ENCODE results near the gene GALNT11. TPM values are rescaled to one million over a fixed set of nuclear protein-coding genes. Genes with fewer than 3 reads are reported as not detected.
A peak's percentile ranks its signal among the peaks of the same experiment; 100 is the strongest.

GALNT11 gene
- total RNA-seq, 1 experiment from 2014 or later, result 24.1 TPM

DNA sequence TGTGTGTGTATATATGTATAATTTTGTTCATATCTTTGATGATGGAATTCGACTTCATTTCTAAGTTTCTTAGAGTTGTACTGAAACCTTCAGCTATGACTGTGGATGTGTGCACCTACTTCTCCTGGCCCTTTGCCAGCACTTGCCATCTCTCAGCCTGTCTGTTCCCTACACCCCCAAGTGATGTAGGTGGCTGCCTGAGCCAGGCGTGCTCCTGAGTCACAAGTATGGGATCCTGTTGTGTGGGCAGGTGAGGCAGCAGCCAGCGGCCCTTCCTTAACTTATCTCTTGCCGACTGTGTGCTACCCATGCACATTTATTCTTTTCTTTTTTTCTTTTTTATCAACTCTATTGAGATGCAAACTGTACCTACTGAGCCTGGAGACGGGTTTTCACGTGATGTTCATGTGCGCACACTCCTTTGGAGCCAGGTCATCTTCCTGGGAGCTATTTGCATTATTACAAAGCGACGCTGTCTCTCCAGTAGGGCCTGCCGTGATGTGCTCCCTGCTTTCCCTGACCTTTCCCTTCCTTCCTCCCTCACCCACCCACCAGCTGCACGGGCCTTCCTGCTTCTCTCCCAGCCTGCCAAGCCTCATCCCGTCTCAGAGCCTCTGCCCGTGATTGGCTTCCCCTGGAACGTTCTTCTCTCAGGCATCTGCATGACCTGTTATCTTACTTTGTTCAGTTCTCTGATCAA lies 31.3 kb upstream of the GALNT11 start:
- peak overlapping the region; percentile 9 for H3K4me2 ChIP-seq (ENCODE audit: insufficient read depth, insufficient read length, low read length)
- no peak overlapping the region for H4K5ac ChIP-seq (ENCODE audit: insufficient read length, low read depth, low read length)
- H3K23ac ChIP-seq (ENCODE audit: insufficient read length, low read depth, low read length), result no peak overlapping the region
- H3K9ac ChIP-seq (ENCODE audit: extremely low read depth, insufficient read length, low read length), result no peak overlapping the region
- WGBS (ENCODE audit: extremely low coverage, insufficient read length, low lambda C conversion rate), result no CpG with 5 or more reads among the region's 14 CpGs
- H3T11ph ChIP-seq (ENCODE audit: low read length), result no peak overlapping the region
- no peaks in the 10 kb centered on the region for H3K36me3 Mint-ChIP-seq (ENCODE audit: insufficient read depth in 1 of 3, low read depth in 3 of 3)
- H3K9me3 Mint-ChIP-seq, result no peaks in the 10 kb centered on the region
- DNase-seq, result peak; percentile 68
- TF ChIP-seq, protein P1, sequence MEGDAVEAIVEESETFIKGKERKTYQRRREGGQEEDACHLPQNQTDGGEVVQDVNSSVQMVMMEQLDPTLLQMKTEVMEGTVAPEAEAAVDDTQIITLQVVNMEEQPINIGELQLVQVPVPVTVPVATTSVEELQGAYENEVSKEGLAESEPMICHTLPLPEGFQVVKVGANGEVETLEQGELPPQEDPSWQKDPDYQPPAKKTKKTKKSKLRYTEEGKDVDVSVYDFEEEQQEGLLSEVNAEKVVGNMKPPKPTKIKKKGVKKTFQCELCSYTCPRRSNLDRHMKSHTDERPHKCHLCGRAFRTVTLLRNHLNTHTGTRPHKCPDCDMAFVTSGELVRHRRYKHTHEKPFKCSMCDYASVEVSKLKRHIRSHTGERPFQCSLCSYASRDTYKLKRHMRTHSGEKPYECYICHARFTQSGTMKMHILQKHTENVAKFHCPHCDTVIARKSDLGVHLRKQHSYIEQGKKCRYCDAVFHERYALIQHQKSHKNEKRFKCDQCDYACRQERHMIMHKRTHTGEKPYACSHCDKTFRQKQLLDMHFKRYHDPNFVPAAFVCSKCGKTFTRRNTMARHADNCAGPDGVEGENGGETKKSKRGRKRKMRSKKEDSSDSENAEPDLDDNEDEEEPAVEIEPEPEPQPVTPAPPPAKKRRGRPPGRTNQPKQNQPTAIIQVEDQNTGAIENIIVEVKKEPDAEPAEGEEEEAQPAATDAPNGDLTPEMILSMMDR (conservative IDR thresholded peaks at IDR 0.05), result no peak
- H2BK12ac ChIP-seq (ENCODE audit: insufficient read length, low read depth, low read length), result no peak overlapping the region
- H2BK20ac ChIP-seq (ENCODE audit: low read depth, low read length, poor library complexity, severe bottlenecking), result no peak overlapping the region
- no peaks in the 10 kb centered on the region for H3K23me2 ChIP-seq (ENCODE audit: insufficient read length, low read depth, low read length, poor library complexity, severe bottlenecking)
- H3K9me3 ChIP-seq (ENCODE audit: control insufficient read depth, low read depth, low read length), result no peaks in the 10 kb centered on the region
- no peak overlapping the region for H2AFZ ChIP-seq (ENCODE audit: low read length)
- H4K8ac ChIP-seq (replicated peaks; ENCODE audit: insufficient read length, low read depth, low read length), result no peak overlapping the region
- no peak overlapping the region for H3K4me3 Mint-ChIP-seq
- no peaks in the 10 kb centered on the region for H3K27me3 ChIP-seq (ENCODE audit: insufficient read depth, low read length)
- no peaks in the 10 kb centered on the region for H4K20me1 ChIP-seq (ENCODE audit: control insufficient read depth, insufficient read depth, insufficient read length)
- no peak overlapping the region for H2BK5ac ChIP-seq (ENCODE audit: insufficient read length, low read length)
- H3K27ac ChIP-seq (ENCODE audit: insufficient read length, low read depth, low read length), result no peak overlapping the region
- H3K56ac ChIP-seq (ENCODE audit: insufficient read length, low read depth, low read length), result no peak overlapping the region
- H4K91ac ChIP-seq (ENCODE audit: insufficient read length, low read depth, low read length), result no peak overlapping the region
- H3K4me1 Mint-ChIP-seq, result peaks cover 15 to 28% of the 10 kb centered on the region in 2 experiments
- H3K79me2 ChIP-seq (ENCODE audit: insufficient read depth, low read length), result no peaks in the 10 kb centered on the region
- H3K4me1 ChIP-seq (ENCODE audit: insufficient read depth, low read length), result no peaks in the 10 kb centered on the region
- no peak overlapping the region for H3K4ac ChIP-seq (ENCODE audit: low read depth, low read length)
- H3K79me1 ChIP-seq (ENCODE audit: insufficient read depth, low read depth, low read length, poor library complexity, severe bottlenecking), result no peaks in the 10 kb centered on the region
- H3K14ac ChIP-seq (ENCODE audit: insufficient read depth, low read length), result no peak overlapping the region; the same call in 1 of the 2 replicates
- H2BK120ac ChIP-seq (ENCODE audit: low read depth, low read length, poor library complexity, severe bottlenecking), result no peak overlapping the region
- H2AK5ac ChIP-seq (ENCODE audit: insufficient read length, low read length), result no peak overlapping the region
- H3K27me3 Mint-ChIP-seq (ENCODE audit: low read depth), result no peaks in the 10 kb centered on the region
- H3K18ac ChIP-seq (ENCODE audit: insufficient read length, low read depth, low read length), result no peak overlapping the region
- H3K27ac Mint-ChIP-seq, result peak overlapping the region; percentile 9 to 85 (median 39); a peak in 4 of 7 replicates
- no peak overlapping the region for H2BK15ac ChIP-seq (ENCODE audit: low read depth, low read length)
